Liver (tissue), 9 donors: Measurements from ENCODE around the gene MSX2. TPM values are rescaled to one million over a fixed set of nuclear protein-coding genes. Genes with fewer than 3 reads are reported as not detected.

Source experiments
- DNase-seq: peaks from one replicate; pipeline ENCODE4 v3.0.0-alpha.2; 2017; ENCODE audit warnings: low spot score
- H3K27ac ChIP-seq, 2 donors: one replicate each; pipeline ENCODE4 v1.7.0; 2013; ENCODE audit warnings: inconsistent platforms in 2 of 2, low read length in 2 of 2, control low read depth in 1 of 2, low read depth in 1 of 2, mild to moderate bottlenecking in 1 of 2
- H3K27me3 ChIP-seq, 4 donors: one replicate each; pipeline versions ENCODE4 v1.6.1 to v1.7.0; 2013; ENCODE audit warnings: low read length in 3 of 4, inconsistent platforms in 1 of 4, mild to moderate bottlenecking in 1 of 4, moderate library complexity in 1 of 4; ENCODE audit not compliant: control insufficient read depth in 4 of 4, insufficient read depth in 4 of 4
- H3K36me3 ChIP-seq, 4 donors: one replicate each; pipeline versions ENCODE4 v1.6.1 to v1.7.0; 2013; ENCODE audit warnings: low read length in 3 of 4, mild to moderate bottlenecking in 3 of 4, low read depth in 1 of 4, moderate library complexity in 1 of 4; ENCODE audit not compliant: control insufficient read depth in 4 of 4, insufficient read depth in 3 of 4
- H3K4me1 ChIP-seq, 4 donors: one replicate each; pipeline versions ENCODE4 v1.6.1 to v1.7.0; 2013; ENCODE audit warnings: low read length in 3 of 4, mild to moderate bottlenecking in 3 of 4, moderate library complexity in 1 of 4; ENCODE audit not compliant: control insufficient read depth in 4 of 4, insufficient read depth in 4 of 4
- H3K4me3 ChIP-seq, 3 donors: one replicate each; pipeline versions ENCODE4 v1.6.1 to v1.7.0; 2013; ENCODE audit warnings: low read length in 3 of 3, control low read depth in 1 of 3, low read depth in 1 of 3, mild to moderate bottlenecking in 1 of 3
- H3K9ac ChIP-seq, 2 donors: one replicate each; pipeline ENCODE4 v1.7.0; 2013; ENCODE audit warnings: low read length in 2 of 2, mild to moderate bottlenecking in 2 of 2, moderate library complexity in 2 of 2, control low read depth in 1 of 2, low read depth in 1 of 2
- H3K9me3 ChIP-seq, 4 donors: one replicate each; pipeline versions ENCODE4 v1.6.1 to v1.7.0; 2013; ENCODE audit warnings: low read length in 3 of 4; ENCODE audit not compliant: control insufficient read depth in 4 of 4
- ATF3 ChIP-seq: IDR thresholded peaks from 2 replicates; pipeline ENCODE4 v1.6.1; 2016; ENCODE audit warnings: antibody characterized with exemption
- EGR1 ChIP-seq, 2 donors: IDR thresholded peaks; 2 replicates each; pipeline ENCODE4 v1.6.1; 2016 to 2018; ENCODE audit warnings: antibody characterized with exemption in 2 of 2, low read depth in 2 of 2
- FOXA1 ChIP-seq: IDR thresholded peaks from 2 replicates; pipeline ENCODE4 v1.6.1; 2016; ENCODE audit warnings: antibody characterized with exemption
- FOXA2 ChIP-seq: IDR thresholded peaks from 2 replicates; pipeline ENCODE4 v1.6.1; 2016; ENCODE audit warnings: antibody characterized with exemption
- GABPA ChIP-seq, 2 donors: IDR thresholded peaks in 1 of 2; conservative IDR thresholded peaks in 1 of 2; 2 replicates each; pipeline ENCODE4 v1.6.1; 2016; ENCODE audit warnings: antibody characterized with exemption in 2 of 2, mild to moderate bottlenecking in 1 of 2, moderate library complexity in 1 of 2
- HNF4A ChIP-seq, 2 donors: conservative IDR thresholded peaks; 2 replicates each; pipeline ENCODE4 v1.6.1; 2016; ENCODE audit warnings: antibody characterized with exemption in 2 of 2, mild to moderate bottlenecking in 2 of 2
- HNF4G ChIP-seq: IDR thresholded peaks from 2 replicates; pipeline ENCODE4 v1.6.1; 2016; ENCODE audit warnings: antibody characterized with exemption
- JUND ChIP-seq, 2 donors: IDR thresholded peaks; 2 replicates each; pipeline ENCODE4 v1.6.1; 2016; ENCODE audit warnings: antibody characterized with exemption in 2 of 2
- NR2F2 ChIP-seq: IDR thresholded peaks from 2 replicates; pipeline ENCODE4 v1.6.1; 2016; ENCODE audit warnings: antibody characterized with exemption
- RXRA ChIP-seq, 2 donors: IDR thresholded peaks; 2 replicates each; pipeline ENCODE4 v1.6.1; 2017 to 2018; ENCODE audit warnings: antibody characterized with exemption in 2 of 2, mild to moderate bottlenecking in 1 of 2
- SP1 ChIP-seq: IDR thresholded peaks from 2 replicates; pipeline ENCODE4 v1.6.1; 2018; ENCODE audit warnings: antibody characterized with exemption, mild to moderate bottlenecking
- TAF1 ChIP-seq: conservative IDR thresholded peaks from 2 replicates; pipeline ENCODE4 v1.6.1; 2016; ENCODE audit warnings: antibody characterized with exemption, mild to moderate bottlenecking
- WGBS: extraction: QIAGEN DNeasy Blood & Tissue Kit; methylation state at CpG from one replicate; pipeline ENCODE4 v1.1.7; 2013; 5-methylcytosine and 5-hydroxymethylcytosine counted together
- polyA plus RNA-seq, 2 donors: library from polyadenylated mRNA; stranded (reverse) in 1 of 2; unstranded in 1 of 2; fragments of 200-250 nt in 1 of 2; fragments of >200 nt in 1 of 2; fragmentation: Nextera tagmentation in 1 of 2; extraction: Ambion mirVana in 1 of 2; gene quantifications; one replicate each; pipeline versions ENCODE4 v1.2.1 to v1.2.3, GENCODE V29; 2013 to 2015
- total RNA-seq, 2 donors: library from RNA; depleted of rRNA; stranded (reverse); fragments of >200 nt; gene quantifications; one replicate each; pipeline ENCODE4 v1.2.3, GENCODE V29; 2014
- TF ChIP-seq, protein P1 (sequence below): IDR thresholded peaks from 2 replicates; pipeline ENCODE4 v1.6.1; 2016; ENCODE audit warnings: antibody characterized with exemption, mild to moderate bottlenecking
- TF ChIP-seq, protein P2 (sequence below): IDR thresholded peaks from 2 replicates; pipeline ENCODE4 v1.6.1; 2016; ENCODE audit warnings: antibody characterized with exemption
- donor health status: healthy.
- donor health status: healthy.
- donor health status: healthy.
- donor health status: healthy.
- donor health status: healthy.

The MSX2 gene
- total and polyA plus RNA-seq, 4 donors, result 0.08 to 0.09 TPM; not detected in 2

- no peaks in the 10 kb centered on the region for H3K36me3 ChIP-seq
- peaks cover 0 to 9% (median 0%) of the 10 kb centered on the region in 4 donors for H3K27me3 ChIP-seq
- TF ChIP-seq FOXA1, result no peak
- no peak for TF ChIP-seq HNF4G
- TF ChIP-seq, protein P1, sequence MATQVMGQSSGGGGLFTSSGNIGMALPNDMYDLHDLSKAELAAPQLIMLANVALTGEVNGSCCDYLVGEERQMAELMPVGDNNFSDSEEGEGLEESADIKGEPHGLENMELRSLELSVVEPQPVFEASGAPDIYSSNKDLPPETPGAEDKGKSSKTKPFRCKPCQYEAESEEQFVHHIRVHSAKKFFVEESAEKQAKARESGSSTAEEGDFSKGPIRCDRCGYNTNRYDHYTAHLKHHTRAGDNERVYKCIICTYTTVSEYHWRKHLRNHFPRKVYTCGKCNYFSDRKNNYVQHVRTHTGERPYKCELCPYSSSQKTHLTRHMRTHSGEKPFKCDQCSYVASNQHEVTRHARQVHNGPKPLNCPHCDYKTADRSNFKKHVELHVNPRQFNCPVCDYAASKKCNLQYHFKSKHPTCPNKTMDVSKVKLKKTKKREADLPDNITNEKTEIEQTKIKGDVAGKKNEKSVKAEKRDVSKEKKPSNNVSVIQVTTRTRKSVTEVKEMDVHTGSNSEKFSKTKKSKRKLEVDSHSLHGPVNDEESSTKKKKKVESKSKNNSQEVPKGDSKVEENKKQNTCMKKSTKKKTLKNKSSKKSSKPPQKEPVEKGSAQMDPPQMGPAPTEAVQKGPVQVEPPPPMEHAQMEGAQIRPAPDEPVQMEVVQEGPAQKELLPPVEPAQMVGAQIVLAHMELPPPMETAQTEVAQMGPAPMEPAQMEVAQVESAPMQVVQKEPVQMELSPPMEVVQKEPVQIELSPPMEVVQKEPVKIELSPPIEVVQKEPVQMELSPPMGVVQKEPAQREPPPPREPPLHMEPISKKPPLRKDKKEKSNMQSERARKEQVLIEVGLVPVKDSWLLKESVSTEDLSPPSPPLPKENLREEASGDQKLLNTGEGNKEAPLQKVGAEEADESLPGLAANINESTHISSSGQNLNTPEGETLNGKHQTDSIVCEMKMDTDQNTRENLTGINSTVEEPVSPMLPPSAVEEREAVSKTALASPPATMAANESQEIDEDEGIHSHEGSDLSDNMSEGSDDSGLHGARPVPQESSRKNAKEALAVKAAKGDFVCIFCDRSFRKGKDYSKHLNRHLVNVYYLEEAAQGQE, result no peak
- TF ChIP-seq, protein P2, sequence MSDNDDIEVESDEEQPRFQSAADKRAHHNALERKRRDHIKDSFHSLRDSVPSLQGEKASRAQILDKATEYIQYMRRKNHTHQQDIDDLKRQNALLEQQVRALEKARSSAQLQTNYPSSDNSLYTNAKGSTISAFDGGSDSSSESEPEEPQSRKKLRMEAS, result no peak
- TF ChIP-seq TAF1, result no peak
- no peak for TF ChIP-seq EGR1 (IDR thresholded peaks at IDR 0.05; ENCODE audit: low read depth in 2 of 2)
- no peak for TF ChIP-seq FOXA2
- no peak for TF ChIP-seq JUND (IDR thresholded peaks at IDR 0.05)
- TF ChIP-seq SP1, result no peak
- TF ChIP-seq NR2F2, result no peak
- no peak for DNase-seq
- no peak overlapping the region for H3K4me3 ChIP-seq
- no peak overlapping the region for H3K9ac ChIP-seq
- H3K9me3 ChIP-seq, result no peaks in the 10 kb centered on the region
- WGBS, result 16% methylated on average over 9 of the region's 9 CpGs
- no peak overlapping the region for H3K27ac ChIP-seq
- H3K4me1 ChIP-seq, result no peaks in the 10 kb centered on the region
These were observed 17.3 kb upstream of the MSX2 start for GRCh38 chr5:174706997-174707572.

DNA sequence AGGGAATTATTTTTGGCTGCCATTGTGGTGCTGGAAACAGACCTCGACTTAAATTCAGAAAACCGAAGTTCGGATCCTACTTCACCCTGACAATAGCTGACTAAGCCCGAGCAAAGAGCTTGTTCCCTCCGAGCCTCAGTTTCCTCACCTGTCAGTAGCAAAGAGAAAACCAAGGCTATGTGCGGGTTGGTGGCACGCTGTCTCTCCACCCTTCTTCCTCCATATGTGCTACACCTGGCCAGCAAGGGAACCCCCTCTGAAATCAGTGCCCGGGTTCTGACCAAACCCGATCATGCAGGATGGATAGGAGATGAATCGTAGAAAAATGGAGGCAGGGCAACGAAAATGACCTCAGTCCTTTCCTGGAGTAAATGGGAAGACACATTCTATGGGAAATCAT lies 16.7 kb upstream of the MSX2 start:
- Histone ChIP-seq H3K9ac (no peak overlapping the region), H3K36me3 (no peaks in the 10 kb centered on the region), H3K27ac (no peak overlapping the region), H3K4me1 (no peaks in the 10 kb centered on the region), H3K27me3 (peaks cover 0 to 9% (median under 1%) of the 10 kb centered on the region in 4 donors), H3K4me3 (no peak overlapping the region), H3K9me3 (no peaks in the 10 kb centered on the region)
- TF ChIP-seq SP1, result no peak
- no peak for TF ChIP-seq NR2F2
- no peak for TF ChIP-seq GABPA (IDR thresholded peaks at IDR 0.05 in 1 of 2, conservative IDR thresholded peaks at IDR 0.05 in 1 of 2)
- TF ChIP-seq EGR1 (IDR thresholded peaks at IDR 0.05; ENCODE audit: low read depth in 2 of 2), result no peak
- TF ChIP-seq RXRA (IDR thresholded peaks at IDR 0.05), result no peak
- no peak for TF ChIP-seq ATF3
- TF ChIP-seq, protein P2, result no peak
- TF ChIP-seq HNF4A (conservative IDR thresholded peaks at IDR 0.05), result no peak
- TF ChIP-seq TAF1, result no peak
- no peak for DNase-seq
- 79% methylated on average over 11 of the region's 11 CpGs for WGBS
